ENCODE measurements around the gene ADGRD1. TPM values are rescaled to one million over a fixed set of nuclear protein-coding genes. Genes with fewer than 3 reads are reported as not detected.

Gene ADGRD1
- total and polyA plus RNA-seq, 2 of the 8 experiments (the other 6 are each of a cell fraction or from before 2014, with no cell fraction given): 0.36 to 0.48 TPM

GRCh38 chr12:131008913-131009270 is 55.2 kb downstream of the ADGRD1 start (continued):
- TF ChIP-seq HDAC2 (IDR thresholded peaks at IDR 0.05; ENCODE audit: borderline replicate concordance in 1 of 2, low read depth in 2 of 2, low read length in 2 of 2) (no peak), GTF2F1 (IDR thresholded peaks at IDR 0.05; ENCODE audit: borderline replicate concordance, low read depth, low read length) (no peak), TEAD4 (IDR thresholded peaks at IDR 0.05; ENCODE audit: low read depth, low read length) (no peak)

All from H1 (cell line).